ENCODE results near the gene RNF180.
A peak's percentile ranks its signal among the peaks of the same experiment; 100 is the strongest.
"Not testable (repeated sequence)": the region's sequence is repeated elsewhere in the genome, so short reads cannot be mapped to it uniquely, and the experiment has no call there.

RNF180 gene

GRCh38 chr5:64181440-64181839 is 15.8 kb downstream of the RNF180 start:
- DNase-seq = no peak

- no peak for DNase-seq
Measured at GRCh38 chr5:64183956-64184355, 18.3 kb downstream of the RNF180 start.

DNA sequence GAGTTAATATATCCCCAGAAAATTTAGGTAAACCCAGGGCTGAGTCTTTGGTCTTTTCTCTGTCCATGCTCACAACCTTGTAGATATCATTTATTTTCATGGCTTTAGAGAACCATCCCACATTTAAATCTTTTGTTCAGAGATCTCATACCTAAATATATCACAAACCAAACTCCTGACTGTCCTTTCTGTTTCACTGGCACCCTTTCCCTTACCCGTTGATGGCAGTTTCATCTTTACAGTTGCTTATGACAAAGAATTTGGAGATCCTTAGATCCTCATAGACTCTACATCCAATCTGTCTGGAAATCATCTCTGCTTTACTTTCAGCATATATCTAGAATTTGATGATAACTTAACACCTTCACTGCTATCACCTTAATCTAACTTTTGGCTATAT is 19.2 kb downstream of the RNF180 start:
- DNase-seq = no peak

DNA sequence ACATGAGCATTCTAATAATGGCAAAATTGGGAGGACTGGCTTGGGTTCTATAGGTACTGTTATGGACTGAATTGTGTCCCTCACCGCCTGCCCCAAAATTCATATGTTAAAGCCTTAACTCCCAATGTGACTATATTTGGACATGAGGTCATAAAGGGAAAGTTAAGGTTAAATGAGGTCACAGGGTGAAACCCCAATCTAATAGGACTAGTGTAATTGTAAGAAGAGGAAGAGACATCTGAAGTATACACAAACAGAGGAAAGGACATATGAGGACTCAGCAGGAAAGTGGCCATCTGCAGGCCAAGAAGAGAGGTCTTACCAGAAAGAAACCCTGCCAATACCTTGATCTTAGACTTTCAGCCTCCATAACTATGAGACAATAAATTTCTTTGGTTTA is 23.1 kb downstream of the RNF180 start:
- no peak for DNase-seq

DNA sequence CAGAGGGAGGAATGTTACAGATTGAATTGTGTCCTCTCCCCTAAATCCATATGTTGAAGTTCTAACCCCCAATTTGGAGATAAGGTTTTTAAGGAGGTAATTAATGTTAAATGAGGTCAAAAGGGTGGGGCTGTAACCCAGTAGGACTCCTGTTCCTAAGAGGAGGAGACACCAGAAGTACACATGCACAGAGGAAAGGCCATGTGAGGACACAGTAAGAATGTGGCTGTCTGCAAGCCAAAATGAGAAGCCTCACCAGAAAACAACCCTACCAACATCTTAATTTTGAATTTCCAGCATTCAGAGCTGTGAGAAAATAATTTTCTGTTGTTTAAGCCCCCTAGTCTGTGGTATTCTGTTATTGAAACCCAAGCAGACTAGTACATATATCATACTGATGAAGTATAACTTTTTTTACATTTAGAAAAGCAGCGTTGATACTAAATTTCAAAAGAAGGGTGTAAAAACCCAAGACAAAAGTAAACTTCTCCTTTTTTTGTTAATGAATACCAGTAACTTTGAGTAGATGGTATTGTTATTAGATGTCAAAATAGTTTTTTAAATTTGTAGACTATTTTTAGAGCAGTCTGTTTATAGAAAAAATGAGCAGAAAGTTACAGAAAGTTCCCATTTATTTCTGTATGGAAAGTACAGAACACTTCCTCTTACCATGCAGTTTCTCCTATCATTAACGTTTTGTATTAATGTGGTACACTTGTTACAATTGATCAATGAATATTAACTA is 25.1 kb downstream of the RNF180 start:
- no peak for DNase-seq

DNA sequence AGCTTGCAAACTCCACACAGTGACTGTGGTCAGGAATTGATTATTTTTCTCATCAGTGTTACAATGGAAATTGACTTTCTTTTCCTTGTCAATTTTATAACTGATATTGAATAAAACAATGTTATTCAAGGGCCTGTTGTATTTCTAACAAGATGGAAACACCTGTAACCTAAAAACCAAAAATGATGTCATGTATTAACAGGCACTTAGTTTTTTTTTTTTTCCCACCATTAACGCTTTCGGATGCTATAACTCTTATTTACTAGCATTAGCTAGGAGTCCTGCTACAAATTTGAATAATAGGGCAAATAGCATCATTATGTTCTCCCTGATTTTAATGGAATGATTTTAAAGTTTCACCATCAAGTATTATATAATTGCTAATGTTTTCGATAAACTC is 30.3 kb downstream of the RNF180 start:
- DNase-seq = no peak

GRCh38 chr5:64199425-64199824 is 33.8 kb downstream of the RNF180 start:
- no peak for DNase-seq

DNA sequence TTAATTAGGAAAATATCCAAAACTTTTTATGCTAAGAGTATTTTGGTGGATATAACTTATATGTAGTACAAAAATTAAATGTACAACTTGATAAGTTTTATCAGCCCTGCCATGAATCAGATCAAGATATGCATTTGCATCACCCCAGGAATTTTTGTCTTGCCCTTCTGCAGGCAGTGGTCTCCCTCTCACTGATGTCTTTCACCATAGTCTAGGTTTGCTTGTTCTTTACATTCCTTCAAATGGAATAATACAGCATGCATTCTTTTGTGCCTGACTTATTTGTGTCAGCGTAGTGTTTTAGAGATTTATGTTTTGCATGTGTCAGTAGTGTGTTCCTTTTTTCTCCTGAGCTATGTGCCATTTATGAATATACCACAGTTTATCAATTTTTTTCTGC is 36.4 kb downstream of the RNF180 start:
- no peak for DNase-seq

DNA sequence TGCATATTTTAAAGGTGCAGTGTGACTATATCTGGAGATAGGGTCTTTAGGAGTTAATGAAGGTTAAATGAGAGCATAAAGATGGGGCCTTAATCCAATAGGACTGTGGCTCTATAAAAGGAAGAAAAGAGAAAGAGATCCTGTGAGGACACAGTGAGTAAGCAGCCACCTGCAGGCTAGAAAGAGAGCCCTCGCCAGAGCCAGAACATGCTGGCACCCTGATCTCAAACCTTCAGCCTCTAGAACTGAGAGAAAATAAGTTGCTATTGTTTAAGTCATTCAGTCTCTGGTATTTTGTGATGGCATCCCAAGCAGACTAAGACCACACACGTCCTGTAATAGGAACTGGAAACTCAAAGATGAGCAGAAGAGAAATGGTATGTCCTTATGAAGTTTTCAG is 41.0 kb downstream of the RNF180 start:
- DNase-seq = no peak

- DNase-seq = peak; percentile 9
Measured at GRCh38 chr5:64207978-64208377, 42.3 kb downstream of the RNF180 start.

- no peak for DNase-seq
Measured at GRCh38 chr5:64209353-64209752, 43.7 kb downstream of the RNF180 start.

DNA sequence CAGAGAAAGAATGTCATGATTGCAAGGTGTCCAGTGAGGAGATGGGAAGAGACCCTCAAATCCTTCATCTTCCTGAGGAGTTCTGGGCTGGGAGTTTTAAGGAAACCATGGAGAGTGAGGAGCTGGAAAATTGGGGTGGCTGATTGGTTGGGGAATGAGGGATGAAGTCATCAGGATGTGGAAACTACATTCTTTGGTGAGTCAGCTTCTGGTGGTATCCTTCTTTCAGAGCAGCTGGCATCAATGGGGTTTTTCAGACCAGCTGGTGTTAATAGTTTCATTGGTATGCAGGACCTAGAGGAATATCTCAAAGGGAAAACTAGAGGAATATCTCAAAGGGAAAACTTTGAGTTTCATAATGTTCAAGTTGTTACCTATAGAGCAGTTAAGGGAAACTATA is 45.2 kb downstream of the RNF180 start:
- no peak for DNase-seq

GRCh38 chr5:64213011-64213410 is 47.4 kb downstream of the RNF180 start:
- no peak for DNase-seq

GRCh38 chr5:64213531-64213930 is 47.9 kb downstream of the RNF180 start:
- no peak for DNase-seq

- no peak for DNase-seq
Measured at GRCh38 chr5:64214132-64214531, 48.5 kb downstream of the RNF180 start.

GRCh38 chr5:64221911-64222310 is 56.3 kb downstream of the RNF180 start:
- no peak for DNase-seq

GRCh38 chr5:64225286-64225981 is 59.8 kb downstream of the RNF180 start:
- DNase-seq = not testable (repeated sequence)

- DNase-seq = not testable (repeated sequence)
Measured at GRCh38 chr5:64227131-64227537, 61.5 kb downstream of the RNF180 start.

GRCh38 chr5:64229163-64229774 is 63.6 kb downstream of the RNF180 start:
- peak; percentile 43 for DNase-seq

DNA sequence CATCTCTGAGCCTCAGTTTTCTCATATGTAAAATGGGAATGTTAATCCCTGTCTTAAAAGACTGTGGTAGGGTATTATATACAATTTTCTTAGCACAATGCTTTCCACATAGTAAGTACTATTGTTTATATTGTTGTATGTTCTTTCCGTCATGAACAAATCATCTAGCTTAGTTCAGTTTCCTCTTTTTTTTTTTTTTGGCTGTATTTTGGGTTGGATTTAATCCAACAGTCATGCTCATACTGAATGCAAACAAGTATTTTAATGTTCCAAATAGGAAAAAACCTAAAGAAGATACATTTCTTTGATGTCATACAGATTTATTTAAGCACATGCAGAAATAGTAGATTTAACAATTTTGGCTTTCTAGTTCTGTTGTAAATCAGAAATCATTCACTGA is 95.1 kb downstream of the RNF180 start:
- no peak for DNase-seq

GRCh38 chr5:64269164-64269563 is 103.5 kb downstream of the RNF180 start:
- no peak for DNase-seq

- DNase-seq = no peak
Measured at GRCh38 chr5:64273276-64273675, 107.6 kb downstream of the RNF180 start.

- no peak for DNase-seq
Measured at GRCh38 chr5:64285188-64286130, 119.8 kb downstream of the RNF180 start.
